Nephron (organoid): Measurements from ENCODE around the gene CSTB.

Source experiments
- H3K27ac Mint-ChIP-seq, 3 experiments: 2 replicates each; pipeline ENCODE4 v1.8.0; 2020; ENCODE audit warnings: mixed read lengths in 3 of 3, mild to moderate bottlenecking in 2 of 3, moderate library complexity in 1 of 3
- H3K27me3 Mint-ChIP-seq: 2 replicates; pipeline ENCODE4 v1.8.0; 2021; ENCODE audit warnings: low read depth, mild to moderate bottlenecking, moderate library complexity, mixed read lengths
- H3K36me3 Mint-ChIP-seq: 2 replicates; pipeline ENCODE4 v1.8.0; 2020; ENCODE audit warnings: low read depth, mixed read lengths
- H3K4me1 Mint-ChIP-seq: 2 replicates; pipeline ENCODE4 v1.8.0; 2020; ENCODE audit warnings: mixed read lengths
- H3K4me3 Mint-ChIP-seq, 3 experiments: 2 replicates each; pipeline ENCODE4 v1.8.0; 2020; ENCODE audit warnings: mild to moderate bottlenecking in 3 of 3, mixed read lengths in 3 of 3, moderate library complexity in 2 of 3
- H3K9me3 Mint-ChIP-seq: 2 replicates; pipeline ENCODE4 v1.8.0; 2020; ENCODE audit warnings: mixed read lengths
- CTCF ChIP-seq, 3 experiments: fragments of 200-600 bp; sonication (generic); IDR thresholded peaks; one replicate each; pipeline ENCODE4 v1.5.0; 2021; ENCODE audit warnings: antibody characterized with exemption in 3 of 3; ENCODE audit not compliant: unreplicated experiment in 3 of 3

CSTB gene

GRCh38 chr21:43727519-43728153 is 48.5 kb downstream of the CSTB start:
- Mint-ChIP-seq H3K27ac (peak overlapping the region; percentile 93 to 98 (median 96)), H3K4me1 (peaks cover 50% of the 10 kb centered on the region), H3K36me3 (no peaks in the 10 kb centered on the region), H3K27me3 (peaks cover 4% of the 10 kb centered on the region), H3K9me3 (no peaks in the 10 kb centered on the region), H3K4me3 (peak overlapping the region; percentile 83 to 94 (median 93))
- no peak for TF ChIP-seq CTCF (IDR thresholded peaks at IDR 0.05; ENCODE audit: unreplicated experiment in 3 of 3)

GRCh38 chr21:43726686-43727518 is 49.2 kb downstream of the CSTB start:
- no peak for TF ChIP-seq CTCF (IDR thresholded peaks at IDR 0.05; ENCODE audit: unreplicated experiment in 3 of 3)
- peak overlapping the region; percentile 62 to 72 (median 69) for H3K4me3 Mint-ChIP-seq
- H3K27ac Mint-ChIP-seq: peak overlapping the region; percentile 88 to 93 (median 91)
- no peaks in the 10 kb centered on the region for H3K9me3 Mint-ChIP-seq
- peaks cover 44% of the 10 kb centered on the region for H3K4me1 Mint-ChIP-seq
- no peaks in the 10 kb centered on the region for H3K36me3 Mint-ChIP-seq
- H3K27me3 Mint-ChIP-seq: peaks cover 4% of the 10 kb centered on the region
